H9 (cell line): ENCODE results near the gene ADGRL3. TPM values are rescaled to one million over a fixed set of nuclear protein-coding genes. Genes with fewer than 3 reads are reported as not detected.

Source experiments
- DNase-seq: peaks from one replicate; pipeline ENCODE4 v3.0.0-alpha.2; 2017
- H2AFZ ChIP-seq: one replicate; pipeline ENCODE4 v1.6.1; 2013; ENCODE audit warnings: mild to moderate bottlenecking, low read length, control low read depth, moderate library complexity
- H2AK5ac ChIP-seq: 2 replicates; pipeline ENCODE4 v1.6.1; 2013; ENCODE audit warnings: low read length, control low read depth, mixed read lengths; ENCODE audit not compliant: insufficient read length
- H2BK120ac ChIP-seq: one replicate; pipeline ENCODE4 v1.6.1; 2013; ENCODE audit warnings: low read depth, mild to moderate bottlenecking, low read length, control low read depth, inconsistent platforms; ENCODE audit not compliant: poor library complexity, severe bottlenecking
- H2BK12ac ChIP-seq: 2 replicates; pipeline ENCODE4 v1.6.1; 2013; ENCODE audit warnings: low read length, control low read depth, mixed read lengths, low read depth; ENCODE audit not compliant: insufficient read length
- H2BK15ac ChIP-seq: 2 replicates; pipeline ENCODE4 v1.6.1; 2013; ENCODE audit warnings: low read depth, low read length, control low read depth
- H2BK20ac ChIP-seq: one replicate; pipeline ENCODE4 v1.6.1; 2013; ENCODE audit warnings: low read depth, mild to moderate bottlenecking, low read length, control low read depth, inconsistent platforms; ENCODE audit not compliant: poor library complexity, severe bottlenecking
- H2BK5ac ChIP-seq: 2 replicates; pipeline ENCODE4 v1.6.1; 2013; ENCODE audit warnings: low read length, control low read depth, mixed read lengths; ENCODE audit not compliant: insufficient read length
- H3K14ac ChIP-seq: 2 replicates; pipeline ENCODE4 v1.6.1; 2013; ENCODE audit warnings: low read length, control low read depth; ENCODE audit not compliant: insufficient read depth
- H3K18ac ChIP-seq: 2 replicates; pipeline ENCODE4 v1.6.1; 2013; ENCODE audit warnings: low read depth, mild to moderate bottlenecking, mixed read lengths, low read length, control low read depth; ENCODE audit not compliant: insufficient read length
- H3K23ac ChIP-seq: 2 replicates; pipeline ENCODE4 v1.6.1; 2013; ENCODE audit warnings: low read length, control low read depth, mixed read lengths, low read depth; ENCODE audit not compliant: insufficient read length
- H3K23me2 ChIP-seq: 2 replicates; pipeline ENCODE4 v1.6.1; 2013; ENCODE audit warnings: low read depth, mild to moderate bottlenecking, mixed read lengths, low read length, control low read depth; ENCODE audit not compliant: insufficient read length, poor library complexity, severe bottlenecking
- H3K27ac ChIP-seq: 2 replicates; pipeline ENCODE4 v1.5.1; 2013; ENCODE audit warnings: low read length, control low read depth, mixed read lengths, low read depth; ENCODE audit not compliant: insufficient read length
- H3K27me3 ChIP-seq: 2 replicates; pipeline ENCODE4 v1.6.1; 2013; ENCODE audit warnings: low read length, control low read depth, inconsistent platforms; ENCODE audit not compliant: insufficient read depth
- H3K4ac ChIP-seq: 2 replicates; pipeline ENCODE4 v1.6.1; 2013; ENCODE audit warnings: low read depth, mild to moderate bottlenecking, control low read depth, inconsistent platforms, low read length, moderate library complexity
- H3K4me1 ChIP-seq: 2 replicates; pipeline ENCODE4 v1.6.1; 2013; ENCODE audit warnings: low read length, control low read depth, inconsistent platforms; ENCODE audit not compliant: insufficient read depth
- H3K4me2 ChIP-seq: 2 replicates; pipeline ENCODE4 v1.6.1; 2013; ENCODE audit warnings: low read length, control low read depth, mixed read lengths; ENCODE audit not compliant: insufficient read length, insufficient read depth
- H3K56ac ChIP-seq: 2 replicates; pipeline ENCODE4 v1.6.1; 2013; ENCODE audit warnings: low read depth, mild to moderate bottlenecking, mixed read lengths, low read length, control low read depth; ENCODE audit not compliant: insufficient read length
- H3K79me1 ChIP-seq: 2 replicates; pipeline ENCODE4 v1.6.1; 2013; ENCODE audit warnings: low read depth, mild to moderate bottlenecking, moderate library complexity, low read length, control low read depth, inconsistent platforms; ENCODE audit not compliant: insufficient read depth, poor library complexity, severe bottlenecking
- H3K79me2 ChIP-seq: 2 replicates; pipeline ENCODE4 v1.6.1; 2013; ENCODE audit warnings: low read length, control low read depth, inconsistent platforms; ENCODE audit not compliant: insufficient read depth
- H3K9ac ChIP-seq: 2 replicates; pipeline ENCODE4 v1.6.1; 2013; ENCODE audit warnings: low read length, control low read depth, mixed read lengths; ENCODE audit not compliant: insufficient read length; ENCODE audit errors: extremely low read depth
- H3K9me3 ChIP-seq: one replicate; pipeline ENCODE4 v1.6.1; 2013; ENCODE audit warnings: low read depth, low read length, inconsistent platforms; ENCODE audit not compliant: control insufficient read depth
- H3T11ph ChIP-seq: one replicate; pipeline ENCODE4 v1.6.1; 2013; ENCODE audit warnings: mild to moderate bottlenecking, low read length, control low read depth, inconsistent platforms
- H4K20me1 ChIP-seq: one replicate; pipeline ENCODE4 v1.6.1; 2013; ENCODE audit not compliant: control insufficient read depth, insufficient read length, insufficient read depth
- H4K5ac ChIP-seq: 2 replicates; pipeline ENCODE4 v1.6.1; 2013; ENCODE audit warnings: low read depth, mild to moderate bottlenecking, mixed read lengths, low read length, control low read depth; ENCODE audit not compliant: insufficient read length
- H4K8ac ChIP-seq: replicated peaks from 2 replicates; pipeline ENCODE4 v1.6.1; 2013; ENCODE audit warnings: low read length, control low read depth, mixed read lengths, low read depth; ENCODE audit not compliant: insufficient read length
- H4K91ac ChIP-seq: 2 replicates; pipeline ENCODE4 v1.6.1; 2013; ENCODE audit warnings: low read depth, mild to moderate bottlenecking, moderate library complexity, mixed read lengths, low read length, control low read depth; ENCODE audit not compliant: insufficient read length
- H3K27ac Mint-ChIP-seq, 3 experiments: 2 replicates in 2 of 3; 3 replicates in 1 of 3; pipeline ENCODE4 v1.8.0; 2020 to 2021; ENCODE audit warnings: mixed read lengths in 3 of 3, mild to moderate bottlenecking in 1 of 3, moderate library complexity in 1 of 3
- H3K27me3 Mint-ChIP-seq: 2 replicates; pipeline ENCODE4 v1.8.0; 2021; ENCODE audit warnings: low read depth, mild to moderate bottlenecking, moderate library complexity, mixed read lengths
- H3K36me3 Mint-ChIP-seq, 3 experiments: 2 replicates in 2 of 3; 3 replicates in 1 of 3; pipeline ENCODE4 v1.8.0; 2020 to 2021; ENCODE audit warnings: low read depth in 3 of 3, mixed read lengths in 3 of 3; ENCODE audit not compliant: insufficient read depth in 1 of 3
- H3K4me1 Mint-ChIP-seq, 2 experiments: 2 replicates each; pipeline ENCODE4 v1.8.0; 2020; ENCODE audit warnings: mixed read lengths in 2 of 2
- H3K4me3 Mint-ChIP-seq, 2 experiments: 2 replicates in 1 of 2; 3 replicates in 1 of 2; pipeline ENCODE4 v1.8.0; 2020 to 2021; ENCODE audit warnings: mild to moderate bottlenecking in 2 of 2, mixed read lengths in 2 of 2, moderate library complexity in 1 of 2
- H3K9me3 Mint-ChIP-seq, 2 experiments: 2 replicates in 1 of 2; 3 replicates in 1 of 2; pipeline ENCODE4 v1.8.0; 2020; ENCODE audit warnings: mild to moderate bottlenecking in 2 of 2, mixed read lengths in 2 of 2, moderate library complexity in 1 of 2
- WGBS: extraction: QIAGEN DNeasy Blood & Tissue Kit; methylation state at CpG from one replicate; pipeline ENCODE4 v1.1.7; 2013; ENCODE audit warnings: missing lambda C conversion rate, low lambda C conversion rate, mixed read lengths; ENCODE audit not compliant: insufficient read length; ENCODE audit errors: extremely low coverage; 5-methylcytosine and 5-hydroxymethylcytosine counted together
- total RNA-seq: library from RNA; stranded (reverse); gene quantifications from 2 replicates; pipeline ENCODE4 v1.2.1, GENCODE V29; 2021
- TF ChIP-seq, protein P1 (sequence below): fragments of 200-600 bp; sonication (generic); conservative IDR thresholded peaks from 3 replicates; pipeline ENCODE4 v1.8.0; 2021; ENCODE audit warnings: antibody characterized with exemption, mild to moderate bottlenecking

ADGRL3 gene
- total RNA-seq, 1 experiment from 2014 or later, result 5.9 TPM

DNA sequence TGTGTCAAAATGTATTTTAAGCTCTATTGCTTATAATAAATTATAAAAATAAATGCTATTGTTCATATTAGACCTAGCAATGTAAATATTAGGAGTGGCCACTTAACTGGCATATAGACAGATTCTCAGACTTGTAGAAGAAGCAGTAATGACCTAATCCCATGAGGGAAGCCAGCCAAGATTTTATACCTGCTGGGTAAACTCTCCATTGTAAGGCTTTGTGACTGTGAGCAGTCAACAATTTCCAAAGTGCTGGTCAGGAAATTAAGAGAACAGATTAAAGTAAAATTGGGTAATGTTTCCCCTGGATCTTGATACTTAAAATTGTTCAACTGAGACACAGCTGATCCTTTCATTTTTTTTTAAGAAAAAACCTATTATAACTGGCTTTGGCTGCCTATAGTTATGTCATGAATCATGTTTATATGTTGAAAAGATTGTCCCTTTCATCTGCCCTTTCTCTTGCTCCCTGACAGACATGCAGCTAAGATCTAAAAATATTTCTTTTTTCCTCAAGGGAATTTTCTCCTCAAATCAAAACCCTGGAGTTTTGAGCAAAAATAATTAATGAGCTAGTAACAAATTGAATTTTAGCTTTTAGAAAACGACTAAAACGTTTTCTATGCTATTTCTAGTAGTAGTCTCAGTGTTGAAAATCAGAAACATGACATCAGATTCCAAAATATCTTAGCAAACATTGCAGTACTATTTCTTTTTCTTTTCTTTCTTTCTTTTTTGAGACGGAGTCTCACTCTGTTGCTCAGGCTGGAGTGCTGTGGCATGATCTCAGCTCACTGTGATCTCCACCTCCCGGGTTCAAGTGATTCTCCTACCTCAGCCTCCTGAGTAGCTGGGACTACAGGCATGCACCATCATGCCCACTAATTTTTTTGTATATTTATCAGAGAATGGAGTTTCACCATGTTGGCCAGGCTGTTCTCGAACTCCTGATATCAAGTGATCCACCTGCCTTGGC is 77.9 kb downstream of the ADGRL3 start:
- H3K27me3 Mint-ChIP-seq, result no peaks in the 10 kb centered on the region
- DNase-seq, result no peak
- H2BK5ac ChIP-seq, result no peak overlapping the region
- H3K9me3 Mint-ChIP-seq, result no peaks in the 10 kb centered on the region
- no peak overlapping the region for H3K4me3 Mint-ChIP-seq
- H2AFZ ChIP-seq, result no peak overlapping the region
- H3K79me1 ChIP-seq, result no peaks in the 10 kb centered on the region
- no peak overlapping the region for H4K8ac ChIP-seq
- no peak overlapping the region for H3K4me2 ChIP-seq
- TF ChIP-seq, protein P1, sequence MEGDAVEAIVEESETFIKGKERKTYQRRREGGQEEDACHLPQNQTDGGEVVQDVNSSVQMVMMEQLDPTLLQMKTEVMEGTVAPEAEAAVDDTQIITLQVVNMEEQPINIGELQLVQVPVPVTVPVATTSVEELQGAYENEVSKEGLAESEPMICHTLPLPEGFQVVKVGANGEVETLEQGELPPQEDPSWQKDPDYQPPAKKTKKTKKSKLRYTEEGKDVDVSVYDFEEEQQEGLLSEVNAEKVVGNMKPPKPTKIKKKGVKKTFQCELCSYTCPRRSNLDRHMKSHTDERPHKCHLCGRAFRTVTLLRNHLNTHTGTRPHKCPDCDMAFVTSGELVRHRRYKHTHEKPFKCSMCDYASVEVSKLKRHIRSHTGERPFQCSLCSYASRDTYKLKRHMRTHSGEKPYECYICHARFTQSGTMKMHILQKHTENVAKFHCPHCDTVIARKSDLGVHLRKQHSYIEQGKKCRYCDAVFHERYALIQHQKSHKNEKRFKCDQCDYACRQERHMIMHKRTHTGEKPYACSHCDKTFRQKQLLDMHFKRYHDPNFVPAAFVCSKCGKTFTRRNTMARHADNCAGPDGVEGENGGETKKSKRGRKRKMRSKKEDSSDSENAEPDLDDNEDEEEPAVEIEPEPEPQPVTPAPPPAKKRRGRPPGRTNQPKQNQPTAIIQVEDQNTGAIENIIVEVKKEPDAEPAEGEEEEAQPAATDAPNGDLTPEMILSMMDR, result no peak
- no CpG with 5 or more reads among the region's 5 CpGs for WGBS
- no peaks in the 10 kb centered on the region for H3K23me2 ChIP-seq
- H2BK20ac ChIP-seq, result no peak overlapping the region
- no peak overlapping the region for H3K4ac ChIP-seq
- no peak overlapping the region for H2BK15ac ChIP-seq
- H2BK120ac ChIP-seq, result no peak overlapping the region
- no peaks in the 10 kb centered on the region for H3K27me3 ChIP-seq
- no peak overlapping the region for H3K14ac ChIP-seq
- peaks cover under 1% of the 10 kb centered on the region in 2 experiments; a peak in 3 of 4 replicates for H3K4me1 Mint-ChIP-seq
- no peak overlapping the region; a peak in 1 of 7 replicates for H3K27ac Mint-ChIP-seq
- H4K91ac ChIP-seq, result no peak overlapping the region
- no peak overlapping the region for H3K27ac ChIP-seq
- H3K9ac ChIP-seq, result no peak overlapping the region
- no peak overlapping the region for H3K56ac ChIP-seq
- H3K4me1 ChIP-seq, result no peaks in the 10 kb centered on the region
- H3K18ac ChIP-seq, result no peak overlapping the region
- no peaks in the 10 kb centered on the region for H3K9me3 ChIP-seq
- H3K23ac ChIP-seq, result no peak overlapping the region
- H4K5ac ChIP-seq, result no peak overlapping the region
- H3K36me3 Mint-ChIP-seq, result no peaks in the 10 kb centered on the region
- no peak overlapping the region for H2AK5ac ChIP-seq
- no peak overlapping the region for H2BK12ac ChIP-seq
- no peaks in the 10 kb centered on the region for H3K79me2 ChIP-seq
- H3T11ph ChIP-seq, result no peak overlapping the region
- H4K20me1 ChIP-seq, result no peaks in the 10 kb centered on the region
